B cell (primary cell): ENCODE data around the gene SLC13A4. TPM values are rescaled to one million over a fixed set of nuclear protein-coding genes. Genes with fewer than 3 reads are reported as not detected.

Experiments used
- ATAC-seq: fragments of 200-7000 bp; cut with Tn5 transposase; one replicate; pipeline ENCODE4 v1.10.0; 2021; ENCODE audit warnings: low read depth, mild to moderate bottlenecking, moderate number of reproducible peaks, moderate library complexity
- CTCF ChIA-PET: fragments of 350-600 bp; sonication (Branson Sonifier 250); formaldehyde crosslinking; loops from one replicate; lab custom pipeline; 2021; ENCODE audit warnings: antibody characterized with exemption, inconsistent platforms; lab: Charles Lee
- POLR2A ChIA-PET: fragments of 350-600 bp; sonication (Branson Sonifier 250); formaldehyde crosslinking; loops from one replicate; lab custom pipeline; 2021; ENCODE audit warnings: antibody characterized with exemption; lab: Charles Lee
- DNase-seq: peaks from one replicate; pipeline ENCODE4 v3.0.0; 2013
- H2AFZ ChIP-seq: 2 replicates; pipeline ENCODE4 v1.6.1; 2012; ENCODE audit warnings: mild to moderate bottlenecking, low read depth, low read length; ENCODE audit not compliant: insufficient read depth, poor library complexity, severe bottlenecking
- H3K27ac ChIP-seq, 2 donors: 1 replicate in 1 of 2; 2 replicates in 1 of 2; pipeline ENCODE4 v1.5.1; 2012 to 2013; ENCODE audit warnings: low read length in 2 of 2, mild to moderate bottlenecking in 2 of 2, moderate library complexity in 1 of 2
- H3K27me3 ChIP-seq, 4 experiments: fragments of 200-600 bp in 1 of 4; sonication (generic) in 1 of 4; replicated peaks in 1 of 4; 1 replicate in 2 of 4; 2 replicates in 2 of 4; pipeline versions ENCODE4 v1.6.1 to v1.7.0; 2013 to 2016; ENCODE audit warnings: low read length in 3 of 4, mild to moderate bottlenecking in 2 of 4, mixed read lengths in 1 of 4, moderate library complexity in 1 of 4; ENCODE audit not compliant: insufficient read depth in 4 of 4, control insufficient read depth in 3 of 4; ENCODE audit errors: control extremely low read depth in 1 of 4
- H3K36me3 ChIP-seq, 2 experiments: replicated peaks in 1 of 2; 1 replicate in 1 of 2; 2 replicates in 1 of 2; pipeline versions ENCODE4 v1.6.1 to v1.7.1; 2013; ENCODE audit warnings: low read length in 1 of 2; ENCODE audit not compliant: insufficient read depth in 2 of 2, control insufficient read depth in 1 of 2; ENCODE audit errors: control extremely low read depth in 1 of 2, extremely low read depth in 1 of 2
- H3K4me1 ChIP-seq, 2 donors: fragments of 200-600 bp in 1 of 2; sonication (generic) in 1 of 2; 1 replicate in 1 of 2; 2 replicates in 1 of 2; pipeline versions ENCODE4 v1.5.1 to v1.6.1; 2013 to 2017; ENCODE audit warnings: low read length in 2 of 2; ENCODE audit not compliant: control insufficient read depth in 2 of 2, insufficient read depth in 2 of 2
- H3K4me2 ChIP-seq: replicated peaks from 2 replicates; pipeline ENCODE3; 2012; ENCODE audit warnings: mild to moderate bottlenecking, low read depth, low read length; ENCODE audit not compliant: poor library complexity, severe bottlenecking
- H3K4me3 ChIP-seq, 5 experiments: fragments of 200-600 bp in 1 of 5; sonication (generic) in 1 of 5; 1 replicate in 3 of 5; 2 replicates in 2 of 5; pipeline versions ENCODE4 v1.5.1 to v1.7.0; 2011 to 2016; ENCODE audit warnings: low read length in 4 of 5, mild to moderate bottlenecking in 4 of 5, low read depth in 2 of 5, control low read depth in 1 of 5, moderate library complexity in 1 of 5; ENCODE audit not compliant: insufficient read depth in 1 of 5; ENCODE audit errors: control extremely low read depth in 1 of 5, extremely low read depth in 1 of 5
- H3K79me2 ChIP-seq: fragments of 200-600 bp; sonication (generic); one replicate; pipeline ENCODE4 v1.6.0; 2016; ENCODE audit warnings: low read length; ENCODE audit not compliant: control insufficient read depth, insufficient read depth
- H3K9ac ChIP-seq: fragments of 200-600 bp; sonication (generic); 2 replicates; pipeline ENCODE4 v1.6.1; 2017; ENCODE audit warnings: mild to moderate bottlenecking, low read length, moderate library complexity
- H3K9me3 ChIP-seq, 3 donors: one replicate each; pipeline versions ENCODE4 v1.6.1 to v1.7.1; 2013; ENCODE audit warnings: low read length in 2 of 3; ENCODE audit not compliant: control insufficient read depth in 2 of 3, insufficient read depth in 1 of 3; ENCODE audit errors: control extremely low read depth in 1 of 3
- H4K20me1 ChIP-seq: 2 replicates; pipeline ENCODE4 v1.6.0; 2012; ENCODE audit warnings: mild to moderate bottlenecking, low read length; ENCODE audit not compliant: insufficient read depth, control insufficient read depth, poor library complexity, severe bottlenecking
- H3K27ac Mint-ChIP-seq: one replicate; pipeline ENCODE4 v1.8.0; 2021; ENCODE audit warnings: mixed read lengths
- H3K27me3 Mint-ChIP-seq: one replicate; pipeline ENCODE4 v1.8.0; 2021; ENCODE audit warnings: mixed read lengths
- H3K4me1 Mint-ChIP-seq: one replicate; pipeline ENCODE4 v1.8.0; 2021; ENCODE audit warnings: mixed read lengths
- H3K4me3 Mint-ChIP-seq: one replicate; pipeline ENCODE4 v1.8.0; 2021; ENCODE audit warnings: mixed read lengths
- H3K9me3 Mint-ChIP-seq: one replicate; pipeline ENCODE4 v1.8.0; 2022; ENCODE audit warnings: mixed read lengths; ENCODE audit not compliant: insufficient read depth
- CTCF ChIP-seq: fragments of 200-600 bp; IDR thresholded peaks from one replicate; pipeline ENCODE4 v1.8.0; 2022; ENCODE audit warnings: antibody characterized with exemption, mild to moderate bottlenecking
- EZH2 ChIP-seq: IDR thresholded peaks from 2 replicates; pipeline ENCODE4 v1.6.1; 2012; ENCODE audit warnings: borderline replicate concordance, low read depth, mild to moderate bottlenecking, moderate library complexity, low read length; ENCODE audit not compliant: insufficient read depth, poor library complexity, severe bottlenecking
- WGBS: methylation state at CpG from one replicate; pipeline ENCODE4 v1.1.5; 2013; ENCODE audit warnings: missing lambda C conversion rate; ENCODE audit not compliant: insufficient coverage; 5-methylcytosine and 5-hydroxymethylcytosine counted together
- intact Hi-C: fragments of 100-400 bp; cut with micrococcal nuclease; formaldehyde crosslinking; loops from one replicate; pipeline ENCODE4 v1.10.0; 2022
- polyA plus RNA-seq: library from polyadenylated mRNA; depleted of rRNA; stranded (reverse); fragments of >200 nt; gene quantifications from 2 replicates; pipeline ENCODE4 v1.2.3, GENCODE V29; 2012
- total RNA-seq, 2 donors: library from RNA; stranded (reverse); fragments of 120-200 nt in 1 of 2; gene quantifications; 1 replicate in 1 of 2; 2 replicates in 1 of 2; pipeline versions ENCODE4 v1.2.3 to v1.2.4, GENCODE V29; 2013 to 2022

SLC13A4 gene
- total and polyA plus RNA-seq, 2 donors (not counting 1 experiment from before 2014, with no cell fraction given), result not detected

GRCh38 chr7:135712796-135713195 is 15.2 kb downstream of the SLC13A4 start:
- WGBS, result 94% methylated on average over 2 of the region's 7 CpGs
- Histone ChIP-seq H4K20me1 (no peaks in the 10 kb centered on the region), H3K4me2 (no peak overlapping the region), H3K36me3 (no peaks in the 10 kb centered on the region), H3K9ac (no peak overlapping the region), H2AFZ (no peak overlapping the region), H3K79me2 (no peaks in the 10 kb centered on the region), H3K27me3 (peaks cover 0 to 5% (median 0%) of the 10 kb centered on the region in 4 experiments), H3K4me1 (no peaks in the 10 kb centered on the region), H3K27ac (no peak overlapping the region), H3K9me3 (no peaks in the 10 kb centered on the region), H3K4me3 (no peak overlapping the region)
- no peaks in the 10 kb centered on the region for H3K9me3 Mint-ChIP-seq
- H3K27ac Mint-ChIP-seq, result no peak overlapping the region
- no peak overlapping the region for H3K4me3 Mint-ChIP-seq
- ChIA-PET POLR2A (no interaction called here), CTCF (no interaction called here)
- intact Hi-C loops, result no loop called here
- no peaks in the 10 kb centered on the region for H3K27me3 Mint-ChIP-seq
- no peaks in the 10 kb centered on the region for H3K4me1 Mint-ChIP-seq
- ATAC-seq (no peak), DNase-seq (no peak)
- TF ChIP-seq EZH2 (no peak), CTCF (no peak)

GRCh38 chr7:135712182-135712782 is 15.7 kb downstream of the SLC13A4 start:
- POLR2A ChIA-PET, result interaction anchor here (0.6 kb wide), 1 partner anchor 10 kb away, joined by 4 read pairs; no protein-coding TSS in a partner anchor

More at GRCh38 chr7:135712182-135712782, 15.7 kb downstream of the SLC13A4 start:
- Mint-ChIP-seq H3K9me3 (no peaks in the 10 kb centered on the region), H3K27ac (no peak overlapping the region), H3K4me1 (no peaks in the 10 kb centered on the region), H3K4me3 (no peak overlapping the region), H3K27me3 (no peaks in the 10 kb centered on the region)
- no peak overlapping the region for H3K27ac ChIP-seq
- no peaks in the 10 kb centered on the region for H3K4me1 ChIP-seq
- H3K79me2 ChIP-seq, result no peaks in the 10 kb centered on the region
- CTCF ChIA-PET, result interaction anchor here (1.2 to 1.6 kb wide), 2 partner anchors 10 to 12 kb away, joined by 3 to 6 read pairs; no protein-coding TSS in a partner anchor
- WGBS, result 40% methylated on average over 1 of the region's 4 CpGs
- no peaks in the 10 kb centered on the region for H3K9me3 ChIP-seq
- DNase-seq (no peak), ATAC-seq (no peak)
- no peak overlapping the region for H2AFZ ChIP-seq
- intact Hi-C loops, result no loop called here
- no peaks in the 10 kb centered on the region for H3K36me3 ChIP-seq
- H3K9ac ChIP-seq, result no peak overlapping the region
- H3K4me3 ChIP-seq, result no peak overlapping the region
- peaks cover 0 to 5% (median 0%) of the 10 kb centered on the region in 4 experiments for H3K27me3 ChIP-seq
- no peak overlapping the region for H3K4me2 ChIP-seq
- no peaks in the 10 kb centered on the region for H4K20me1 ChIP-seq
- TF ChIP-seq CTCF, result no peak
- no peak for TF ChIP-seq EZH2
